ENCODE data around the gene NPIPB6. TPM values are rescaled to one million over a fixed set of nuclear protein-coding genes. Genes with fewer than 3 reads are reported as not detected.
A peak's percentile ranks its signal among the peaks of the same experiment; 100 is the strongest.

The NPIPB6 gene
- total RNA-seq, 2 donors from 2014 or later = 1.8 to 3.5 TPM

GRCh38 chr16:28319476-28320022 is 43.8 kb downstream of the NPIPB6 start:
- H3K4me3 Mint-ChIP-seq = no peak overlapping the region
- H3K4me3 ChIP-seq (ENCODE audit: low read length) = no peak overlapping the region
- H3K4me1 Mint-ChIP-seq = no peaks in the 10 kb centered on the region
- H3K36me3 ChIP-seq (ENCODE audit: control insufficient read depth, insufficient read depth, low read length) = peaks cover 9% of the 10 kb centered on the region
- peaks cover 29% of the 10 kb centered on the region for H3K36me3 Mint-ChIP-seq (ENCODE audit: low read depth)
- no peaks in the 10 kb centered on the region for H3K27me3 ChIP-seq (ENCODE audit: control insufficient read depth, insufficient read depth, low read length, poor library complexity, severe bottlenecking)
- WGBS, 2 experiments (ENCODE audit: insufficient coverage in 1 of 2, insufficient read length in 1 of 2) = 93 to 94% methylated on average over 10 to 26 of the region's 26 CpGs
- H3K9me3 Mint-ChIP-seq = no peaks in the 10 kb centered on the region
- TF ChIP-seq, protein P1, sequence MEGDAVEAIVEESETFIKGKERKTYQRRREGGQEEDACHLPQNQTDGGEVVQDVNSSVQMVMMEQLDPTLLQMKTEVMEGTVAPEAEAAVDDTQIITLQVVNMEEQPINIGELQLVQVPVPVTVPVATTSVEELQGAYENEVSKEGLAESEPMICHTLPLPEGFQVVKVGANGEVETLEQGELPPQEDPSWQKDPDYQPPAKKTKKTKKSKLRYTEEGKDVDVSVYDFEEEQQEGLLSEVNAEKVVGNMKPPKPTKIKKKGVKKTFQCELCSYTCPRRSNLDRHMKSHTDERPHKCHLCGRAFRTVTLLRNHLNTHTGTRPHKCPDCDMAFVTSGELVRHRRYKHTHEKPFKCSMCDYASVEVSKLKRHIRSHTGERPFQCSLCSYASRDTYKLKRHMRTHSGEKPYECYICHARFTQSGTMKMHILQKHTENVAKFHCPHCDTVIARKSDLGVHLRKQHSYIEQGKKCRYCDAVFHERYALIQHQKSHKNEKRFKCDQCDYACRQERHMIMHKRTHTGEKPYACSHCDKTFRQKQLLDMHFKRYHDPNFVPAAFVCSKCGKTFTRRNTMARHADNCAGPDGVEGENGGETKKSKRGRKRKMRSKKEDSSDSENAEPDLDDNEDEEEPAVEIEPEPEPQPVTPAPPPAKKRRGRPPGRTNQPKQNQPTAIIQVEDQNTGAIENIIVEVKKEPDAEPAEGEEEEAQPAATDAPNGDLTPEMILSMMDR (conservative IDR thresholded peaks at IDR 0.05) = no peak
- no peaks in the 10 kb centered on the region for H3K27me3 Mint-ChIP-seq (ENCODE audit: insufficient read depth)
- no peaks in the 10 kb centered on the region for H3K4me1 ChIP-seq (ENCODE audit: control insufficient read depth, insufficient read depth, low read length)
- no peak overlapping the region for H3K9ac ChIP-seq (ENCODE audit: extremely low read depth, low read length, poor library complexity, severe bottlenecking)
- no peak for DNase-seq
- H3K27ac ChIP-seq (ENCODE audit: low read depth, low read length) = no peak overlapping the region
- no peaks in the 10 kb centered on the region for H3K9me3 ChIP-seq (ENCODE audit: control insufficient read depth, low read length)
- H3K27ac Mint-ChIP-seq = no peak overlapping the region

DNA sequence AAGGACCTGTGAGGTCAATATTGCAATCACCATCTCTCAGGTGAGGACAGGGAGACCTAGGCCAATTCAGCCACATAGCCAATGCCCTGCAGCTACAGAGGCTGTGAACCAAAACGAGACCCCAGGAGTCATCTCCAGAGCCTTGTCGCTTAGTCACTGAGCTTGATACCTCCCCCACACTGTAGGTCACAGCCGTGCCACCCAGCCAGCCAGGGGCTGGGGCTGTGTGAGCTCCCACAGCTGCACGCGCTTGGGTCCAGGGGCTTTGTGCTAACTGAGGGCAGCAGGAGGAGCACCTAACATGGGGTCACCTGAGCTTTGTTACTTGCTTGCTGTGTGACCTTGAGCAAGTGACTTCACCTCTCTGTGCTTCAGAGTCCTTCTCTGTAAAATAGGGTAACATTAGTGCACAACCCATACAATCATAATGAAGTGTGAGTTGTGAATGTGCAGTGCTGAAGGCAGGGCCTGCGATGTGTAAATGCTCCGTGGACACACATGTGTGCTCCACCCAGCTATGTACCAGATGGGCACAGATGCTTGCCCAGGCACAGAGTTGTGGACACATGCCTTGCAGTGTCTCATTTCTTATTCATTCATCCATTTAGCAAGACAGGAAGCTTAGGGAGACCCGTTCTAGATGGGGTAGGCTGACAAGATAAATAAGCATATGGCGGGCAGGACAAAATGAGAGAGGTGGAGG is 45.1 kb downstream of the NPIPB6 start:
- Histone ChIP-seq H3K27me3 (ENCODE audit: control insufficient read depth, insufficient read depth, low read length, poor library complexity, severe bottlenecking) (no peaks in the 10 kb centered on the region), H3K36me3 (ENCODE audit: control insufficient read depth, insufficient read depth, low read length) (peaks cover 9% of the 10 kb centered on the region), H3K4me3 (ENCODE audit: low read length) (no peak overlapping the region), H3K9ac (ENCODE audit: extremely low read depth, low read length, poor library complexity, severe bottlenecking) (no peak overlapping the region), H3K9me3 (ENCODE audit: control insufficient read depth, low read length) (no peaks in the 10 kb centered on the region), H3K4me1 (ENCODE audit: control insufficient read depth, insufficient read depth, low read length) (no peaks in the 10 kb centered on the region), H3K27ac (ENCODE audit: low read depth, low read length) (no peak overlapping the region)
- Mint-ChIP-seq H3K36me3 (ENCODE audit: low read depth) (peaks cover 33% of the 10 kb centered on the region), H3K4me1 (no peaks in the 10 kb centered on the region), H3K27ac (no peak overlapping the region), H3K27me3 (ENCODE audit: insufficient read depth) (no peaks in the 10 kb centered on the region), H3K9me3 (no peaks in the 10 kb centered on the region), H3K4me3 (no peak overlapping the region)
- no peak for DNase-seq
- TF ChIP-seq, protein P1 (conservative IDR thresholded peaks at IDR 0.05) = no peak
- WGBS, 2 experiments (ENCODE audit: insufficient coverage in 1 of 2, insufficient read length in 1 of 2) = 94 to 96% methylated on average over 7 to 9 of the region's 9 CpGs

GRCh38 chr16:28317040-28317880 is 46.0 kb downstream of the NPIPB6 start:
- Histone ChIP-seq H3K27me3 (ENCODE audit: control insufficient read depth, insufficient read depth, low read length, poor library complexity, severe bottlenecking) (no peaks in the 10 kb centered on the region), H3K9me3 (ENCODE audit: control insufficient read depth, low read length) (no peaks in the 10 kb centered on the region), H3K4me1 (ENCODE audit: control insufficient read depth, insufficient read depth, low read length) (no peaks in the 10 kb centered on the region), H3K4me3 (ENCODE audit: low read length) (no peak overlapping the region), H3K27ac (ENCODE audit: low read depth, low read length) (no peak overlapping the region), H3K9ac (ENCODE audit: extremely low read depth, low read length, poor library complexity, severe bottlenecking) (no peak overlapping the region), H3K36me3 (ENCODE audit: control insufficient read depth, insufficient read depth, low read length) (peaks cover 9% of the 10 kb centered on the region)
- H3K27me3 Mint-ChIP-seq (ENCODE audit: insufficient read depth) = no peaks in the 10 kb centered on the region
- WGBS, 2 experiments (ENCODE audit: insufficient coverage in 1 of 2, insufficient read length in 1 of 2) = 50 to 68% methylated on average over 5 to 22 of the region's 22 CpGs
- peaks cover 33% of the 10 kb centered on the region for H3K36me3 Mint-ChIP-seq (ENCODE audit: low read depth)
- no peaks in the 10 kb centered on the region for H3K9me3 Mint-ChIP-seq
- no peaks in the 10 kb centered on the region for H3K4me1 Mint-ChIP-seq
- TF ChIP-seq, protein P1 (conservative IDR thresholded peaks at IDR 0.05) = peak; percentile 92
- H3K27ac Mint-ChIP-seq = no peak overlapping the region
- H3K4me3 Mint-ChIP-seq = no peak overlapping the region
- DNase-seq = peak; percentile 91
